Gastroesophageal sphincter (tissue), 3 donors: ENCODE measurements around the gene CBLN4.

ENCODE experiments used
- EP300 ChIP-seq: sonication (generic); formaldehyde crosslinking; IDR thresholded peaks from one replicate; pipeline ENCODE4 v1.6.1; 2017; ENCODE audit warnings: antibody characterized with exemption, mild to moderate bottlenecking
- POLR2A ChIP-seq, 2 donors: fragments of 450-650 bp; IDR thresholded peaks; one replicate each; pipeline ENCODE4 v1.6.1; 2017; ENCODE audit warnings: antibody characterized with exemption in 2 of 2, mild to moderate bottlenecking in 2 of 2, moderate library complexity in 1 of 2
- POLR2AphosphoS5 ChIP-seq: sonication (generic); formaldehyde crosslinking; IDR thresholded peaks from one replicate; pipeline ENCODE4 v1.6.1; 2017; ENCODE audit warnings: antibody characterized with exemption
- TF ChIP-seq, protein P1 (sequence below), 4 experiments: fragments of 200-600 bp in 2 of 4; fragments of 450-650 bp in 2 of 4; sonication (generic) in 1 of 4; IDR thresholded peaks; one replicate each; pipeline ENCODE4 v1.5.1; 2017 to 2019; ENCODE audit warnings: antibody characterized with exemption in 4 of 4, mild to moderate bottlenecking in 2 of 4, moderate library complexity in 2 of 4

- TF ChIP-seq, protein P1, sequence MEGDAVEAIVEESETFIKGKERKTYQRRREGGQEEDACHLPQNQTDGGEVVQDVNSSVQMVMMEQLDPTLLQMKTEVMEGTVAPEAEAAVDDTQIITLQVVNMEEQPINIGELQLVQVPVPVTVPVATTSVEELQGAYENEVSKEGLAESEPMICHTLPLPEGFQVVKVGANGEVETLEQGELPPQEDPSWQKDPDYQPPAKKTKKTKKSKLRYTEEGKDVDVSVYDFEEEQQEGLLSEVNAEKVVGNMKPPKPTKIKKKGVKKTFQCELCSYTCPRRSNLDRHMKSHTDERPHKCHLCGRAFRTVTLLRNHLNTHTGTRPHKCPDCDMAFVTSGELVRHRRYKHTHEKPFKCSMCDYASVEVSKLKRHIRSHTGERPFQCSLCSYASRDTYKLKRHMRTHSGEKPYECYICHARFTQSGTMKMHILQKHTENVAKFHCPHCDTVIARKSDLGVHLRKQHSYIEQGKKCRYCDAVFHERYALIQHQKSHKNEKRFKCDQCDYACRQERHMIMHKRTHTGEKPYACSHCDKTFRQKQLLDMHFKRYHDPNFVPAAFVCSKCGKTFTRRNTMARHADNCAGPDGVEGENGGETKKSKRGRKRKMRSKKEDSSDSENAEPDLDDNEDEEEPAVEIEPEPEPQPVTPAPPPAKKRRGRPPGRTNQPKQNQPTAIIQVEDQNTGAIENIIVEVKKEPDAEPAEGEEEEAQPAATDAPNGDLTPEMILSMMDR (IDR thresholded peaks at IDR 0.05) = no peak
- TF ChIP-seq POLR2A (IDR thresholded peaks at IDR 0.05) = no peak
- no peak for TF ChIP-seq EP300
- TF ChIP-seq POLR2AphosphoS5 = no peak
These were observed 2.2 kb downstream of the CBLN4 start for GRCh38 chr20:56002908-56003800.
